KOPT-K1 (cell line): Measurements from ENCODE around the gene LRRC7.
"Not testable (repeated sequence)": the region's sequence is repeated elsewhere in the genome, so short reads cannot be mapped to it uniquely, and the experiment has no call there.

Experiments used
- H3K27ac ChIP-seq: fragments of 200-600 bp; sonication (generic); 2 replicates; pipeline ENCODE4 v1.5.1; 2016; ENCODE audit warnings: antibody characterized with exemption, mild to moderate bottlenecking, low read depth, low read length; ENCODE audit not compliant: poor library complexity, severe bottlenecking
- H3K36me3 ChIP-seq: fragments of 200-600 bp; sonication (generic); 2 replicates; pipeline ENCODE4 v1.5.1; 2017; ENCODE audit warnings: antibody characterized with exemption, mild to moderate bottlenecking, low read length, moderate library complexity; ENCODE audit not compliant: insufficient read depth
- H3K9me3 ChIP-seq: fragments of 200-600 bp; sonication (generic); 2 replicates; pipeline ENCODE4 v1.5.1; 2017; ENCODE audit warnings: antibody characterized with exemption, low read length, mild to moderate bottlenecking; ENCODE audit not compliant: insufficient read depth, poor library complexity, severe bottlenecking

LRRC7 gene

DNA sequence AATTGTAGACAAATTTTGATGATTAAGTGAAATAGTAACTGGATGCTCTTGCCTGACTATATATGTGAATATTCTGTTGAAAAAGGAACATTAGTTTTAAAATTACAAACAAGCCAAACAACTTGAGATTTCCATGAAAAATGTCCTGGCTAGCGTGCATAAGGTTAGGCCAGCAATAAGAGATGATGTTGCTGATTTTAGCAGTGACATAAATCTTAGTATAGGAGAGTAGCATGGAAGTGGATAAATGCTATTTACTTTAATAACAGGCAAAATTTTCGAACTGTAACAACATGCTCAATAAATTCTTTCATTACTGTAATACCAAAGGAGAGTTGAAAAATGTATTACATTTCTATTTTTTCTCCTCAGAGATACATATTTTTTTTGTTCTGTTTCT lies 266.6 kb downstream of the LRRC7 start:
- Histone ChIP-seq H3K36me3 (no peaks in the 10 kb centered on the region), H3K9me3 (no peaks in the 10 kb centered on the region), H3K27ac (no peak overlapping the region)

GRCh38 chr1:69835955-69836354 lies 268.2 kb downstream of the LRRC7 start:
- Histone ChIP-seq H3K27ac (no peak overlapping the region), H3K36me3 (no peaks in the 10 kb centered on the region), H3K9me3 (no peaks in the 10 kb centered on the region)

DNA sequence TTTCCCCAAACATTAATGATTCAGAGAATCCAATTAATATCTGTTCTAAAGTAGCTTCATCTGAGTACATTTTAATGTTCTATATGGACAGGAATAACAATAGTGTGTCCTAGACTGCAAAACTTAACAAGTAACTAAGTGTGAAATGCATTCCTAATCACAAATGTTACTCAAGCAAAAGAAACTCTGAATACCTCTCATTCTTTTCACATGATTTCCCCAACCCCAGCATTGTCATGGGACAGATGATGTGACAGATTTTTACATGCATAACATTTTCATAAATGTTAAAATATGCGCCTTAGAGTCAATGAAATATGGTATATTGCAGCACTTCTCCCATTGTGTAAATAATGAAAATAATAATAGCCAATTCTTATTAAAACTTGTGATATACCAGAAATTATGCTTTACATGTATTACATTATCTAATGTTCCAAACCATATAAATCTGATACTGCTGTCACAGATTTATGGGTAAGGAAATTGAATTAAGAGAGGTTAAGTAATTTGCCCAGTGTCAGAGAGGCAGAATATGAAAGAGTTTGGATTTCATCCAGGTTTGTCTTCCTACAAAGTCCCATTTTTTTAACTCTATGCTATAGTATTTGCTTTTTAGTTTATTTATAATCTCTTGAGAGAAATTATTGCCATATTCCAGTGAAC lies 269.4 kb downstream of the LRRC7 start:
- no peak overlapping the region for H3K27ac ChIP-seq

GRCh38 chr1:69842326-69842725 lies 274.6 kb downstream of the LRRC7 start:
- Histone ChIP-seq H3K36me3 (no peaks in the 10 kb centered on the region), H3K27ac (no peak overlapping the region), H3K9me3 (no peaks in the 10 kb centered on the region)

More for the DNA sequence above, 269.4 kb downstream of the LRRC7 start:
- no peaks in the 10 kb centered on the region for H3K36me3 ChIP-seq
- H3K9me3 ChIP-seq: no peaks in the 10 kb centered on the region

- Histone ChIP-seq H3K9me3 (no peaks in the 10 kb centered on the region), H3K36me3 (no peaks in the 10 kb centered on the region), H3K27ac (no peak overlapping the region)
These were observed 277.9 kb downstream of the LRRC7 start for GRCh38 chr1:69845655-69846054.

DNA sequence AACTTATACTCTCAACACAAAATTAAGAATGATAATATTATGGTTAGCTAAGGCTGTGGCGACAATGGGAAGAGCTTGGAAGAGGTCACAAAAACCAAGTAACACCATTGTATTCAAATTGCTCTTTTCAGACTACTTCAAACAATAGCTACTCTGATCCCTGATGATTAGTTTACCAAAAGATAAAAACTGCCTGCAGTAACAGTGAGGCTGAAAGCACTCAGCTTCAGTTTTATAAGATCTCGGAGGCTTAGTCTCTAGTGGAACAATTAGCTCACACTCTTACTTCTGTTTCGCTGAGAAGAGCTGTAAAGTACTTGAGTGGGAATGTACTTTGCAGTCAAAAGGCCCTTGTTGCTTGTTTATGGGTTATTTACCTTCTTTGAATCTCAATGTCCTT lies 278.5 kb downstream of the LRRC7 start:
- Histone ChIP-seq H3K27ac (no peak overlapping the region), H3K9me3 (no peaks in the 10 kb centered on the region), H3K36me3 (no peaks in the 10 kb centered on the region)

DNA sequence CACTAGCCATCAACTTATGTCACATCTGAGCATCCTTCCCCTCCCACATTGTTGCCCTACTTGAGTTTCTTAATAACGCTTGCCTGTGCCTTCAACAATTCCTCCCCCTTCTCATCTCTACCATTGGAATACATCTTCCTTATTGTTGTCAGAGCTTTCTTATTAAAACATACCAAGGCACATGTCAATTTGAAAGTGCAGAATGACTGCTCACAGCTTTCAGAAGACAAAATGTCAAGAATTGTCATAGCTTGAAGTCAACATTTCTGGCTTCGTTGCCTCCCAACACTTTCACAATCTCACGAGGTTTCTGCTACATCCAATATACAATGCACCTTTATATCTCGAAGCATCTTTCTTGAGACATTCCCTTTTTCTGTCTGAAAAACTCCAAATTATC lies 279.9 kb downstream of the LRRC7 start:
- no peak overlapping the region for H3K27ac ChIP-seq
- H3K36me3 ChIP-seq: no peaks in the 10 kb centered on the region
- no peaks in the 10 kb centered on the region for H3K9me3 ChIP-seq

DNA sequence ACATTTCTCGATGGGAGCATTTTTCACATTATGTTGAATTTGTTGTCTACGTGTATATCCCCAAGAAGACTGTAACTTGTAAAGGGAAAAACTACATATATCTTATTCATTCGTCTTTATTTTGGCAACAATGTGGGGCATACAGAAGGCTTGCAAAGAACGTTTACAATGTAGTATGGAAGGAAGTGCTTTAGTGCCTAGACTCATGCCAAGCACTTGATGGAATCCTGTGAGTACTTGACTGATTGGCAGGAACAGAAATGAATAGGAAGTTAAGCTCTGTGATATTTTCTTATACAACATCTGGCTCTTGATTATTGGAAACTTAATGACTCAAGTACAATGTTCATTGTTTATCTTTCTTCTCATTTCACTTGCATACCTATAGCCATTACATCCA lies 284.4 kb downstream of the LRRC7 start:
- no peaks in the 10 kb centered on the region for H3K9me3 ChIP-seq
- no peak overlapping the region for H3K27ac ChIP-seq
- H3K36me3 ChIP-seq: no peaks in the 10 kb centered on the region

- no peaks in the 10 kb centered on the region for H3K36me3 ChIP-seq
- H3K27ac ChIP-seq: no peak overlapping the region
- H3K9me3 ChIP-seq: no peaks in the 10 kb centered on the region
These were observed 285.0 kb downstream of the LRRC7 start for GRCh38 chr1:69852706-69853105.

DNA sequence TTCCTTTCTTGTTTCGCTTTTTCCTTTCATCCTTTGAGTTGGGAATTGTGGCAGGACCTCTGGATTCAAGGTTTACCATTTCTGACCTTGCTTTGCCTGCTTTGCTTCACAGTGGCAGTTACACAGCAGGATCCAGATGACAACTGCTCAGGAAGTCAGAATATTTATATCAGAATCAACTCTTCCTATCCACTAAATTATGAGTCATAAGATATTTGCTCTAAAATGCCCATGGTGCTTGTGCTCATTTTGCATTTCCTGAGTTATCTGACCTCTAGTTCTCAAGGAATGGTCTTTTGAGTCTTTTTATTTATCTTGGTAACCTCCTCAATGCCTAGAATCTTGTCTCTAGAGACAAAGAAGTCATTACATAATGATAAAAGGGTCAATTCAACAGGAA lies 290.8 kb downstream of the LRRC7 start:
- Histone ChIP-seq H3K9me3 (no peaks in the 10 kb centered on the region), H3K27ac (no peak overlapping the region), H3K36me3 (no peaks in the 10 kb centered on the region)

DNA sequence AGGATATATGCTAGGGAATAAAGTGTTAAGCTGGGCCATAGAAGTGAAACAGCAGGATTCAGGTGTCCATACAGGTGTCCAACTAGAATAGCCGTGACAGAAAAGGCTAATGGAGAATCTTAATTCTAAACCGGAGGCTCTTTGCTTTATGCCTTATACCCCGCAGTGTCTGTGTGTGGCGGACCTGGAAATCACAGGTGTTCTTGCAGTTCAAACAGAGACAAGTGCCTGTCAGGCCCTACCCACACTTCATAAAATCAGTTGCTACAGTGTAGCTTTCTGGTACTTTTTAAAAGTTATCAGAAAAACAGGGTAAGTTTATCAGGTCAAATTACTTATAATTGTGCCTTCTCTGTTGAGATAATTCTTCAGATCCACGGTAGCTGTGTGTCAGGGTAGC lies 293.9 kb downstream of the LRRC7 start:
- Histone ChIP-seq H3K9me3 (no peaks in the 10 kb centered on the region), H3K27ac (no peak overlapping the region), H3K36me3 (no peaks in the 10 kb centered on the region)

DNA sequence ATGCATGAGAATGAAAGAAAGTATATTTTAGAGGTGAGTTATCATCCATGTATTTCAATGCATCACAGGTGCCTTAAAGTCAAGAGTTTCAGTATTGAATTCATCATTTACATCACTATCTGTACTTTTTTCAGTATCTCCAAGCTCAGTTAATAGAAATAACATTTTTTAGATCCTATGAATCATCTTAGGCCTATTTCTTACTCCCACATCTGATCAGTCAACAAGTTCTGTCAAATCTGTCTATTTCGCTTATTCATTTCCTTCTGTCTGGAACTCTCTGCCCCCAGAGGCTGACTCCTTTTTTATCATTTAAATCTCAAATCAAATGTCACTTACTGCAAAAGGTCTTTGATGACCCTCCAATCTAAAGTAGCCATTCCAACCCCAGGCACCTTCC lies 295.2 kb downstream of the LRRC7 start:
- no peak overlapping the region for H3K27ac ChIP-seq
- no peaks in the 10 kb centered on the region for H3K36me3 ChIP-seq

DNA sequence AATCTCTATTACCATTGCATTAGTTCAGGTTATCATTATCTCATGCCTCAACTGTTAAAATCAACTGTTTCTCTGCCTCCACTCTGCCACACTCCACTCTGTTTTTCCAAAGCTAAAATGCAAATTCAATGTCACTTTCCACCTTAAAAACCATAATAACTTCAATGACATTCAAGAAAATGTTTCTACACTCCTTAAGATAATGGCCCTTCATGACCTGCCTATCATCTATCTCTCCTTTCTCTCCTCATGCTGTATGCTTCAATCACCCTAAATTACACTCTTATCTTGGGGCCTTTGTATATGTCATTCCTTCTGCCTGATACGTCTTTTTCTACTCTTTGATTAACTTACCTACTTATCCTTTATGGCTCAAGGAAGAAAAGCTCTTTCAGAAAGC lies 296.0 kb downstream of the LRRC7 start:
- no peak overlapping the region for H3K27ac ChIP-seq
- no peaks in the 10 kb centered on the region for H3K36me3 ChIP-seq
- no peaks in the 10 kb centered on the region for H3K9me3 ChIP-seq

More for the DNA sequence above, 295.2 kb downstream of the LRRC7 start:
- no peaks in the 10 kb centered on the region for H3K9me3 ChIP-seq

GRCh38 chr1:69871412-69871811 lies 303.7 kb downstream of the LRRC7 start:
- no peaks in the 10 kb centered on the region for H3K36me3 ChIP-seq
- no peaks in the 10 kb centered on the region for H3K9me3 ChIP-seq
- H3K27ac ChIP-seq: no peak overlapping the region

- Histone ChIP-seq H3K27ac (no peak overlapping the region), H3K36me3 (no peaks in the 10 kb centered on the region), H3K9me3 (no peaks in the 10 kb centered on the region)
These were observed 310.6 kb downstream of the LRRC7 start for GRCh38 chr1:69878338-69878737.

GRCh38 chr1:69888016-69888415 lies 320.3 kb downstream of the LRRC7 start:
- H3K36me3 ChIP-seq, H3K9me3 ChIP-seq, H3K27ac ChIP-seq: not testable (repeated sequence)
